Gastrocnemius medialis (tissue), 4 donors: ENCODE results near the gene KHK. TPM values are rescaled to one million over a fixed set of nuclear protein-coding genes. Genes with fewer than 3 reads are reported as not detected.
A peak's percentile ranks its signal among the peaks of the same experiment; 100 is the strongest.
"Not testable (repeated sequence)": the region's sequence is repeated elsewhere in the genome, so short reads cannot be mapped to it uniquely, and the experiment has no call there.

Experiments
- ATAC-seq, 2 donors: fragments of 150-250 bp; one replicate each; pipeline ENCODE4 v1.9.1; 2016
- DNase-seq, 2 donors: peaks; one replicate each; pipeline ENCODE4 v3.0.0-alpha.2; 2019
- H3K27ac ChIP-seq, 4 donors: fragments of 200-600 bp; sonication (generic); 1 replicate in 1 of 4; 2 replicates in 3 of 4; pipeline ENCODE4 v1.5.1; 2016 to 2018; ENCODE audit warnings: mild to moderate bottlenecking in 2 of 4, moderate library complexity in 1 of 4
- H3K27me3 ChIP-seq, 3 donors: fragments of 200-600 bp; sonication (generic) in 2 of 3; 1 replicate in 1 of 3; 2 replicates in 2 of 3; pipeline versions ENCODE4 v1.5.1 to v1.6.0; 2016 to 2019; ENCODE audit warnings: mild to moderate bottlenecking in 1 of 3, moderate library complexity in 1 of 3
- H3K36me3 ChIP-seq, 2 donors: fragments of 200-600 bp; sonication (generic) in 1 of 2; one replicate each; pipeline ENCODE4 v1.5.1; 2017 to 2018
- H3K4me1 ChIP-seq, 2 donors: fragments of 200-600 bp; sonication (generic) in 1 of 2; one replicate each; pipeline ENCODE4 v1.5.1; 2016 to 2017; ENCODE audit warnings: mild to moderate bottlenecking in 2 of 2
- H3K4me3 ChIP-seq, 4 donors: fragments of 200-600 bp; sonication (generic) in 3 of 4; 1 replicate in 1 of 4; 2 replicates in 3 of 4; pipeline ENCODE4 v1.5.1; 2016 to 2019; ENCODE audit warnings: mild to moderate bottlenecking in 2 of 4
- H3K9me3 ChIP-seq, 3 donors: fragments of 200-600 bp; sonication (generic) in 2 of 3; 1 replicate in 1 of 3; 2 replicates in 2 of 3; pipeline ENCODE4 v1.5.1; 2016 to 2019
- POLR2A ChIP-seq, 2 donors: fragments of 450-650 bp; IDR thresholded peaks; one replicate each; pipeline ENCODE4 v1.6.1; 2017; ENCODE audit warnings: antibody characterized with exemption in 2 of 2, mild to moderate bottlenecking in 2 of 2, moderate library complexity in 2 of 2
- in situ Hi-C, 4 donors: fragments of 200-750 bp; cut with MboI; loops; one replicate each; pipeline versions ENCODE4 v1.15.0 to v1.8.0; 2017; ENCODE audit warnings: low sequenced_read_pairs in 4 of 4
- intact Hi-C: fragments of 100-400 bp; cut with DNase I; formaldehyde crosslinking; loops from one replicate; pipeline ENCODE4 v1.15.1; 2023; ENCODE audit warnings: low total_unique reads
- total RNA-seq, 4 donors: library from RNA; depleted of rRNA; stranded (reverse); fragments of >200 nt; gene quantifications; one replicate each; pipeline versions ENCODE4 v1.1.0 to v1.2.3, GENCODE V29; 2016
- TF ChIP-seq, protein P1 (sequence below), 5 experiments: fragments of 450-650 bp in 3 of 5; fragments of 200-600 bp in 2 of 5; sonication (generic) in 2 of 5; IDR thresholded peaks in 4 of 5; conservative IDR thresholded peaks in 1 of 5; 1 replicate in 4 of 5; 2 replicates in 1 of 5; pipeline ENCODE4 v1.5.1; 2016 to 2019; ENCODE audit warnings: antibody characterized with exemption in 5 of 5, mild to moderate bottlenecking in 3 of 5, moderate library complexity in 3 of 5

KHK gene
- total RNA-seq, 4 donors from 2014 or later: 0.91 to 5.4 (median 1.3) TPM; not detected in 1

- H3K27me3 ChIP-seq: no peaks in the 10 kb centered on the region
- in situ Hi-C loops (no loop called here), intact Hi-C loops (loop anchor here (5.0 kb wide), 1 partner anchor 286 kb away; the partner anchor contains the start of gene CENPA)
- peak overlapping the region in 2 of 4 donors; percentile 33 to 64 for H3K27ac ChIP-seq
- peaks cover 0 to 11% of the 10 kb centered on the region in 2 donors for H3K36me3 ChIP-seq
- H3K4me3 ChIP-seq: no peak overlapping the region
- no peaks in the 10 kb centered on the region for H3K9me3 ChIP-seq
- H3K4me1 ChIP-seq: peaks cover 28 to 29% of the 10 kb centered on the region in 2 donors
- no peak for DNase-seq
- ATAC-seq: no peak
- no peak for TF ChIP-seq POLR2A (IDR thresholded peaks at IDR 0.05)
- TF ChIP-seq, protein P1, sequence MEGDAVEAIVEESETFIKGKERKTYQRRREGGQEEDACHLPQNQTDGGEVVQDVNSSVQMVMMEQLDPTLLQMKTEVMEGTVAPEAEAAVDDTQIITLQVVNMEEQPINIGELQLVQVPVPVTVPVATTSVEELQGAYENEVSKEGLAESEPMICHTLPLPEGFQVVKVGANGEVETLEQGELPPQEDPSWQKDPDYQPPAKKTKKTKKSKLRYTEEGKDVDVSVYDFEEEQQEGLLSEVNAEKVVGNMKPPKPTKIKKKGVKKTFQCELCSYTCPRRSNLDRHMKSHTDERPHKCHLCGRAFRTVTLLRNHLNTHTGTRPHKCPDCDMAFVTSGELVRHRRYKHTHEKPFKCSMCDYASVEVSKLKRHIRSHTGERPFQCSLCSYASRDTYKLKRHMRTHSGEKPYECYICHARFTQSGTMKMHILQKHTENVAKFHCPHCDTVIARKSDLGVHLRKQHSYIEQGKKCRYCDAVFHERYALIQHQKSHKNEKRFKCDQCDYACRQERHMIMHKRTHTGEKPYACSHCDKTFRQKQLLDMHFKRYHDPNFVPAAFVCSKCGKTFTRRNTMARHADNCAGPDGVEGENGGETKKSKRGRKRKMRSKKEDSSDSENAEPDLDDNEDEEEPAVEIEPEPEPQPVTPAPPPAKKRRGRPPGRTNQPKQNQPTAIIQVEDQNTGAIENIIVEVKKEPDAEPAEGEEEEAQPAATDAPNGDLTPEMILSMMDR (IDR thresholded peaks at IDR 0.05 in 4 of 5, conservative IDR thresholded peaks at IDR 0.05 in 1 of 5): no peak
These were observed 12.8 kb upstream of the KHK start for GRCh38 chr2:27073782-27074181.

- in situ Hi-C loops (no loop called here), intact Hi-C loops (loop anchor here (5.0 kb wide), 1 partner anchor 288 kb away; the partner anchor contains the start of gene CENPA)
- H3K9me3 ChIP-seq: no peaks in the 10 kb centered on the region
- peak overlapping the region in 1 of 4 donors; percentile 64 for H3K27ac ChIP-seq
- ATAC-seq (no peak), DNase-seq (no peak)
- TF ChIP-seq, protein P1 (IDR thresholded peaks at IDR 0.05 in 4 of 5, conservative IDR thresholded peaks at IDR 0.05 in 1 of 5): no peak
- peaks cover 0 to 2% of the 10 kb centered on the region in 2 donors for H3K36me3 ChIP-seq
- H3K4me1 ChIP-seq: peaks cover 17 to 23% of the 10 kb centered on the region in 2 donors
- H3K4me3 ChIP-seq: no peak overlapping the region
- no peaks in the 10 kb centered on the region for H3K27me3 ChIP-seq
These were observed 11.6 kb upstream of the KHK start for GRCh38 chr2:27074738-27075565.

- ATAC-seq, H3K36me3 ChIP-seq, intact Hi-C loops, DNase-seq, in situ Hi-C loops, H3K9me3 ChIP-seq, H3K4me3 ChIP-seq, H3K27me3 ChIP-seq: not testable (repeated sequence)
- H3K27ac ChIP-seq: peak overlapping the region in 1 of 4 donors; percentile 52
- H3K4me1 ChIP-seq: peaks cover 11 to 18% of the 10 kb centered on the region in 2 donors
These were observed 11.1 kb upstream of the KHK start for GRCh38 chr2:27075566-27075871.

GRCh38 chr2:27076323-27076722, 10.2 kb upstream of the KHK start:
- Histone ChIP-seq H3K9me3 (no peaks in the 10 kb centered on the region), H3K4me1 (peaks cover 8 to 19% of the 10 kb centered on the region in 2 donors), H3K27me3 (no peaks in the 10 kb centered on the region), H3K36me3 (no peaks in the 10 kb centered on the region), H3K4me3 (no peak overlapping the region), H3K27ac (peak overlapping the region in 2 of 4 donors; percentile 1 to 52)
- intact Hi-C loops: no loop called here
- ATAC-seq (no peak), DNase-seq (no peak)
- TF ChIP-seq, protein P1 (IDR thresholded peaks at IDR 0.05 in 4 of 5, conservative IDR thresholded peaks at IDR 0.05 in 1 of 5): no peak
- TF ChIP-seq POLR2A (IDR thresholded peaks at IDR 0.05): no peak
- in situ Hi-C loops: no loop called here

DNA sequence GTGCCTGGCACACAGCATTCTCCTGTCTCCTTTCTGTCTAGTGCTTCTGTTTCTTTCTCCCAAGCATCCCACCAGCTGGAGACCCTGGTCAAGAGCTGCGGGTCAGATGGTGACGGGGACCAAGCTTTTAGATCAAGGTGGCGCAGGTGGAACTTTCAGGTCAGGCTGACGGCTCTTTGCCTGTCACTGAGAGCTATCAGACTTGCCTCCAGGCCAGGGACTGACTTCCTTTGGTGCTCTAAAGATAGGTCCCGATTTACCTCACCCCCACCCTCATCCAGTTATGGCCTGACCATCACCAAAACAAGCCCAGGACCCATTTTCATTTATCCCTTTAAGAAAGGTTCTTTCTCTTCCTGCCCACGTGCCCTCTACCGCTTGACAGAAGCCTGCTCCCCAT, 9.3 kb upstream of the KHK start:
- ATAC-seq (no peak), DNase-seq (no peak)
- in situ Hi-C loops (no loop called here), intact Hi-C loops (no loop called here)
- H3K27ac ChIP-seq: peak overlapping the region in 2 of 4 donors; percentile 52 to 75
- H3K27me3 ChIP-seq: no peaks in the 10 kb centered on the region
- H3K9me3 ChIP-seq: no peaks in the 10 kb centered on the region
- no peak overlapping the region for H3K4me3 ChIP-seq
- peaks cover 15 to 23% of the 10 kb centered on the region in 2 donors for H3K4me1 ChIP-seq
- H3K36me3 ChIP-seq: no peaks in the 10 kb centered on the region
- TF ChIP-seq, protein P1 (IDR thresholded peaks at IDR 0.05 in 4 of 5, conservative IDR thresholded peaks at IDR 0.05 in 1 of 5): no peak
- TF ChIP-seq POLR2A (IDR thresholded peaks at IDR 0.05): no peak
